ENCODE results near the gene IGDCC3.

The IGDCC3 gene

DNA sequence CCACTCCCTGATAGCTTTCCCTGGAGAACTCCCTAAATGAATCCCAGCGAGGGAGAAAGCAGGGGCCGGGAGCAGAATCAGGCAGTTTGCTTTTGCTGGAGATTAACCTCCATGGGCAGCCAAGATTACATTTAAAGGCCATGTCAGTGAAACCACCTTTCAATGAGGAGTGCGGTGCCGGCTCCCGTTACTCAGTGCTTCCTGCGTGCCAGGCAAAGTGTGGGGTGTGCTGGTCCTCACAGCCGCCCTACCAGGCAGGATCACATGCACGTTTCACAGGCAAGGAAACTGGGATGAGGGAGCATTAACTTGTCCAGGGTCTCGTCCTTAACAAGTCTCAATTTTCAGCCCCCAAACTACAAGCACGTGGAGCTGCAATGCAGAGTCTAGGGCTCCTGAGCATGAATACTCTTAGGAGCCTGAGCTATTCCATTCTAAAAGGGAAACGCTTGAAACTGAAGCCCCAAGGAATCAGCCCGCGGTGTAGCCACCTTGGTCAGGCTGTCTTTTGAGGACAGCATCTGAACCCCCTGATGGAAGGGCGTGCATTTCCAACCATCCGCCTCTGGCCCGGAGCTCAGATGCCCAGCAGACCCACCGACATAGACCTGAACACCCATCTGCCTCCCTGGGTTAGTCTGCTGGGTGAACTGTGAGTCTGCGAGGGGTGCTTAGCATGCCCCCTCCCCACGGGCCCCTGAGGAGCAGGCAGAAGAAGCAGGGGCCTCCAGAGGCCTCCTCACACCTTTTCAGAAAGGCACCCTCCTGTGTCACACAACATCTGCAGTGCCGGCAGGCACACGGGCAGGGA lies 5.6 kb downstream of the IGDCC3 start:
- DNase-seq (ENCODE audit: extremely low read depth, insufficient read length): no peak
- Histone ChIP-seq H3K36me3 (ENCODE audit: control insufficient read depth, insufficient read depth, low read length) (no peaks in the 10 kb centered on the region), H3K4me3 (replicated peaks; ENCODE audit: low read depth, low read length) (no peak overlapping the region), H3K27me3 (replicated peaks; ENCODE audit: control insufficient read depth, insufficient read depth, low read length) (peaks cover 11% of the 10 kb centered on the region)
- TF ChIP-seq, protein P1, sequence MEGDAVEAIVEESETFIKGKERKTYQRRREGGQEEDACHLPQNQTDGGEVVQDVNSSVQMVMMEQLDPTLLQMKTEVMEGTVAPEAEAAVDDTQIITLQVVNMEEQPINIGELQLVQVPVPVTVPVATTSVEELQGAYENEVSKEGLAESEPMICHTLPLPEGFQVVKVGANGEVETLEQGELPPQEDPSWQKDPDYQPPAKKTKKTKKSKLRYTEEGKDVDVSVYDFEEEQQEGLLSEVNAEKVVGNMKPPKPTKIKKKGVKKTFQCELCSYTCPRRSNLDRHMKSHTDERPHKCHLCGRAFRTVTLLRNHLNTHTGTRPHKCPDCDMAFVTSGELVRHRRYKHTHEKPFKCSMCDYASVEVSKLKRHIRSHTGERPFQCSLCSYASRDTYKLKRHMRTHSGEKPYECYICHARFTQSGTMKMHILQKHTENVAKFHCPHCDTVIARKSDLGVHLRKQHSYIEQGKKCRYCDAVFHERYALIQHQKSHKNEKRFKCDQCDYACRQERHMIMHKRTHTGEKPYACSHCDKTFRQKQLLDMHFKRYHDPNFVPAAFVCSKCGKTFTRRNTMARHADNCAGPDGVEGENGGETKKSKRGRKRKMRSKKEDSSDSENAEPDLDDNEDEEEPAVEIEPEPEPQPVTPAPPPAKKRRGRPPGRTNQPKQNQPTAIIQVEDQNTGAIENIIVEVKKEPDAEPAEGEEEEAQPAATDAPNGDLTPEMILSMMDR (IDR thresholded peaks at IDR 0.05; ENCODE audit: insufficient read depth, low read length, poor library complexity, severe bottlenecking): no peak

DNA sequence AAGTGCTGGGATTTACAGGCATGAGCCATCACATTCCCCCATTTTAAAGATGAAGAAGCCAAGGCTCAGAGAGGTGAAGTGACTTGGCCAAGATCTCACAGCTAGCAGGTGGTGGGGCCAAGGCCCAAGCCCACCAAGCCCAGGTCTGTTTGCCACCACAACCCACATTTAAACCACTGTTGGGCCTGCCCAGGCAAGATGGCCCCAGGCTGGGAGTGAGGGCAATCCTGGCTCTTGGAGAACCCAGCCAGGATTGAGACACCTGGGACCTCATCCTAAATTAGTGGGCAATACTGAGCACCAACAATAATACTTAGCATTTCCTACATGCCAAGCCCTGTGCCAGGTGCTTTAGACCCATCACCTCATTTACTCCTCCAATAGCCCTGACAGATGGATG lies 6.9 kb downstream of the IGDCC3 start:
- TF ChIP-seq, protein P1 (IDR thresholded peaks at IDR 0.05; ENCODE audit: insufficient read depth, low read length, poor library complexity, severe bottlenecking): no peak
- DNase-seq (ENCODE audit: extremely low read depth, insufficient read length): no peak
- peaks cover 1% of the 10 kb centered on the region; the same call in 1 of the 2 replicates for H3K27me3 ChIP-seq (replicated peaks; ENCODE audit: control insufficient read depth, insufficient read depth, low read length)
- H3K4me3 ChIP-seq (replicated peaks; ENCODE audit: low read depth, low read length): no peak overlapping the region
- no peaks in the 10 kb centered on the region for H3K36me3 ChIP-seq (ENCODE audit: control insufficient read depth, insufficient read depth, low read length)

DNA sequence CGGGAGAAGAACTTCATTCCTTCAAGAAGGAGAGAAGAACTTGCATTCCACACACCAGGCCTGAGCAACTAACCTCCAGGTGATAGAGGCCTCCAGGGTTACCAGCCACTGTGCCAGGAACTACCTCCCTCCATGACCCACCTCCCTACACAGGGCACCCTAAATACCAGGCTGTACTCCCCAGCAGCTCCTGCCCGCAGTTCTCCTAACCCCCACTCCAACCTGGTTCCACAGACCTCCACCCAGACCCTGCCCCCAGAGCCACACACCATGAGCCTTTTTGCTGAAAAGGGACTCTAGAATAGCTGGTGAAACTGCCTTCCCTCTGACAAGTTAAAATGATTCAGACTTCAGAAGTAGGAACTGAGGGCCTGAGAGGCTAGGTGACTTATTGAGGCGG lies 8.2 kb downstream of the IGDCC3 start:
- Histone ChIP-seq H3K4me3 (replicated peaks; ENCODE audit: low read depth, low read length) (no peak overlapping the region), H3K27me3 (replicated peaks; ENCODE audit: control insufficient read depth, insufficient read depth, low read length) (peaks cover under 1% of the 10 kb centered on the region; the same call in 1 of the 2 replicates), H3K36me3 (ENCODE audit: control insufficient read depth, insufficient read depth, low read length) (no peaks in the 10 kb centered on the region)
- DNase-seq (ENCODE audit: extremely low read depth, insufficient read length): no peak
- TF ChIP-seq, protein P1 (IDR thresholded peaks at IDR 0.05; ENCODE audit: insufficient read depth, low read length, poor library complexity, severe bottlenecking): no peak

DNA sequence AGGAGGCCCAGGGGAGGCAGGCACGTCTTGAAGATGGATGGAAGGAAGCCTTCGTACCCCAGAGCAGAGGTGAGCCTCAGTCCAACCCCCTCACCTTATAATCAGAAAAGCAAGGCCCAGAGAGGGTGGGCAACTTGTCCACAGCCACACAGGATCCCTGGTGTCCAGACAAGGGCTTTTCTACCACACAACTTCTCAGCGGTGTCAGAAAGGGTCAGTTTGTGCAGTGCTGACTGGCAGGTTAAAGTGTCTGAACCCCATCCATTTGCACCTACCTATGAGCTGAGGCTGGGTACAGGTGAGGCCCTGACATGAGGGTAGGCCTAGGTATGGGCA lies 8.6 kb downstream of the IGDCC3 start:
- H3K36me3 ChIP-seq (ENCODE audit: control insufficient read depth, insufficient read depth, low read length): no peaks in the 10 kb centered on the region
- TF ChIP-seq, protein P1 (IDR thresholded peaks at IDR 0.05; ENCODE audit: insufficient read depth, low read length, poor library complexity, severe bottlenecking): no peak
- DNase-seq (ENCODE audit: extremely low read depth, insufficient read length): no peak
- no peak overlapping the region for H3K4me3 ChIP-seq (replicated peaks; ENCODE audit: low read depth, low read length)
- no peaks in the 10 kb centered on the region; the same call in 1 of the 2 replicates for H3K27me3 ChIP-seq (replicated peaks; ENCODE audit: control insufficient read depth, insufficient read depth, low read length)

DNA sequence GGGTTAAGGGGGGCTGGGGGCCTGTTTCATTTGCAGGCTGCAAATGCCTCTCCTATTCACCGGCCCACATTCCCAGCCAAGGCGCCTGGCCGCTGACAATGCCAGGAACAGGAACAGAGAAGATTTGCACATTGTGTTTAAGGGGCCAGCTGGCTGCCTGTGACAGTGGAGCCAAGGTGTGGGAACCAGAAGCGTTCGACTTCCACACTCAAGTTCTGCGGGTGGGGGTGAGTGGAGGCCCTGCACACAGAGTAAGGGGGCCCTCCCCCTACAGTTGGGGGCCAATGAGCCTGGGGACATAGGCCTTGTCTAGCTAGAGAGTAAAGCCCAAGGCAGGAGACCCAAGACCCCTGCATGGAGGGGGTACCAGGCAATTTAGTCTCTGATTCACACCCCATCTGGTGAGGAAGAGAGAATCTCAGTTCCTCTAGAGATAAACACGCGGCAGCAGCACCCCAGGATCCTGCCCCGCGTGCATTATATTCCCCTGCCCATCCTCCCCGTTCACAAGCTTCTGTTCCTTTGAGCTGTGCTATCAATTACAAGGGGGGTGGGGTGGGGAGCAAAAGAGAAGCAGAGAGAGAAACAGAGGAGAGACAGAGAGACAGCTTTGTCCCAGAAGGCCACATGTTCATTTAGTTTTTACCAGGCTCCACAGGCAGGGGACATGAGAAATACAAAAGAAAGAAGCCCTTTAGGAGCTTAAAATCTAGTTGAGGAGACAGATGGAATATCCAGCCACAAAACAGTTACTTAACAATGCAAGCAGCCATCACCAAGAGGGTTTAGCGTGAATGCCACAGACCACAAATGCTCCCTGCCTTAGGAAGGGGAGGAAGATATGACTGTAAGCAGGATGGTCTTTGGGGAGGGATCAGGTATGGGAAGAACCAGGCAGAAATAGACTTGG lies 9.2 kb downstream of the IGDCC3 start:
- H3K4me3 ChIP-seq (replicated peaks; ENCODE audit: low read depth, low read length): no peak overlapping the region
- no peak for DNase-seq (ENCODE audit: extremely low read depth, insufficient read length)

More for the DNA sequence above, 9.2 kb downstream of the IGDCC3 start:
- no peaks in the 10 kb centered on the region for H3K27me3 ChIP-seq (replicated peaks; ENCODE audit: control insufficient read depth, insufficient read depth, low read length)
- TF ChIP-seq, protein P1 (IDR thresholded peaks at IDR 0.05; ENCODE audit: insufficient read depth, low read length, poor library complexity, severe bottlenecking): no peak
- no peaks in the 10 kb centered on the region for H3K36me3 ChIP-seq (ENCODE audit: control insufficient read depth, insufficient read depth, low read length)
